ENCODE results near the gene BNIP5.
A peak's percentile ranks its signal among the peaks of the same experiment; 100 is the strongest.

Gene BNIP5

DNA sequence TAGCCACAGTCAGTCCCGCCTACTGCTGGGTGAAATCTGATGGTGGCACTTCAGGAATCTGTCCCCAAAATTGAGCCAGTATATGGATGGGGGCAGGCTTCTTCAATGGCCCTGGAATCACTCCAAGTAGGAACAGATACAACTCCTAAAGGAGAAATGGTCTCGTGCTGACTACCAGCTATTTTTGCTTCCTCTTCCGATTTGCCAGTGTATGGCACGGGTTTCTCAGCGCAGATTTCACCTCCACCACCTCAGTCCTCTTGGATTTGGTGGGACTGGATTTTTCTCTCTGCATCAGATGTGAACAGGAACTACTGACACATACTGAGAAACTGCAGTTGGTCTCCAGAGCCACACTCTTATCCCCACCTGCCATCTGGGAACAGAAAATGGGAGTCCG, 39.6 kb downstream of the BNIP5 start:
- Mint-ChIP-seq H3K27me3 (peaks cover 23% of the 10 kb centered on the region), H3K27ac (no peak overlapping the region), H3K36me3 (no peaks in the 10 kb centered on the region), H3K4me1 (peaks cover under 1% of the 10 kb centered on the region), H3K4me3 (no peak overlapping the region), H3K9me3 (no peaks in the 10 kb centered on the region)
- no peak for DNase-seq (ENCODE audit: low spot score in 2 of 2)
- ATAC-seq (ENCODE audit: low read depth): no peak

DNA sequence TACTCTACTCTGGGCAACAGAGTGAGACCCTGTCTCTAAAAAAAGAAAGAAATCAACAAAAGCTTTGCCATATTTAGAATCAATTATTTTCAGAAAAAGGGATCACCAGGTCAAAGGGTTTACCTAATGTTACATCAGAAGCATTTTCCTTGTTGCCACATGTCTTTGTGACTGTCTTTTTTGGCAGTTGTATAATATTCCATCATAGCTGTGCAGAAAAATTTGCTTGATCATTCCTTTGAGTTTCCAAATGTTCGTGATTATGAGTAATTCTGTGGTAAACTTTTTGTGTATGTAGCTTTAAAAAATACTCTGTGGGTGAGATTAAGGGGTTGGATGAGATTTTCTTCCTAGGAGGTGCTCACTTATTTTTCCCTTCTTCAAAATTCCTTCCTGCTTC, 40.4 kb downstream of the BNIP5 start:
- ATAC-seq (ENCODE audit: low read depth) (no peak), DNase-seq (ENCODE audit: low spot score in 2 of 2) (no peak)
- H3K27ac Mint-ChIP-seq: no peak overlapping the region
- no peaks in the 10 kb centered on the region for H3K36me3 Mint-ChIP-seq
- no peak overlapping the region for H3K4me3 Mint-ChIP-seq
- no peaks in the 10 kb centered on the region for H3K9me3 Mint-ChIP-seq
- no peaks in the 10 kb centered on the region for H3K4me1 Mint-ChIP-seq
- H3K27me3 Mint-ChIP-seq: peaks cover 23% of the 10 kb centered on the region

DNA sequence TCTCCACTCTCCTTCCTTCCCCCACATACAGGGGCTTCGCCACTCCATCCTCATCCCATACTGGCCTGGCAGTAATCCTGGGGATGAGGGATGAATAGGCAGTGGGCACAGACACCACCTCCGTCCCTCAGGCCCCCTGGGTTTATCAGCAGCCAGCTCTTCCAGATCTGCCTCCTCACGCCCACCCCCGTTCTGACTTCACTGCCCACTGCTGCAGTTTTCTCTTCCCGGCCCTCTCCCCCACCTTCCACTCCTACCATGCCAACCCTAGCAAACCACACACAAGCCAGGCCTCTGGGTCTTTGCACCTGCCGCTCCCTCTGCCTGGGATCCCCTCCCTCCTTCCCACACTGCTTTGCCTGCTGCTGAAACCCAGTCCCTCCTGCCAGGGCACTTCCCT, 44.5 kb downstream of the BNIP5 start:
- H3K27me3 Mint-ChIP-seq: peaks cover 18% of the 10 kb centered on the region
- H3K9me3 Mint-ChIP-seq: no peaks in the 10 kb centered on the region

DNA sequence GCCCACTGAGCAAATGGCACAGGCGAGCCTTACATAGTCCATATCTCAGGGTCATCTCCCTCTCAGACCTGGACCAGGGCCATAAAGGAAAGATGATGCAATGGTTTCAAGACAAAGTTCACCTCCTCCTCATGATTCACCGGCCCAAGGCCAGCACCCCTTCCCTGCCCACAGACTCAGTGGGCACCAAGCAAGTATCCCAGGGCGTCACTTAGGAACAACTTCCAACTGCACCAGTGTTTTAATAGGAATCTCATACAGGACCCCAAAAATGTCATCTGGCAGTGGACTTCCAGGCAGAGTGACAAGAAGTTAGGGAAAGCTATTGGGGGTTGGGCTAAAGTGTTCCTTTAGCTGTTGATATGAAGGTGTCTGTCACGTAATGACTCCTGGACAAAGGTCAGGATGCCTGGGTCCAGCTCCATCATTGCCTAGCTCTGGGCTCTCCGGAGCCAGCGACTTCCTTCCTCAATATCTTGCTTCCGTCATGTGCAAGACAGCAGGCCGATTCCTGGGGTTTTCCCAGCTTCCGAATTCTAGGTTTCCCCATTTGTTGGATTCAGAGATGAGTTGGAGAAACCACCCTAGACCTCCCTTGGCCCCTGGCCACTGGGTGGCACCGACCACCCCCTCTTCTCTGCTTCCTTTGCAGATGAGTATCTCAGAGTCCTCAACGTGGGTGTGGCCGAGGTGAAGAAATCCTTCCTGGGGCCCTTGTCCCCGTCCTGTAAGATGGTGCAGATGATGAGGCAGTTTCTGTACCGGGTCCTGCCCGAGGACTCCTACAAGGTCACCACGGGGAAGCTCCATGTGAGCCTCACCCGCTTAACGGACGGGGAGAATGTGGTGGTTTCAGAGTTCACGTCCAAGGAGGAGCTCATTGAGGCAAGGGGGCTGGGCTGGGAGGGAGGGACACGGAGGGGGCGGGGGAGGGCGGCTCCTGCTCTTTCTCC, 45.7 kb downstream of the BNIP5 start:
- Mint-ChIP-seq H3K36me3 (no peaks in the 10 kb centered on the region), H3K9me3 (no peaks in the 10 kb centered on the region), H3K27ac (no peak overlapping the region), H3K4me1 (no peaks in the 10 kb centered on the region), H3K4me3 (no peak overlapping the region), H3K27me3 (peaks cover 22% of the 10 kb centered on the region)
- no peak for DNase-seq (ENCODE audit: low spot score in 2 of 2)
- no peak for ATAC-seq (ENCODE audit: low read depth)

More for the DNA sequence above, 44.5 kb downstream of the BNIP5 start:
- ATAC-seq (ENCODE audit: low read depth) (no peak), DNase-seq (ENCODE audit: low spot score in 2 of 2) (no peak)
- no peaks in the 10 kb centered on the region for H3K36me3 Mint-ChIP-seq
- H3K4me1 Mint-ChIP-seq: no peaks in the 10 kb centered on the region
- H3K4me3 Mint-ChIP-seq: no peak overlapping the region
- H3K27ac Mint-ChIP-seq: no peak overlapping the region

DNA sequence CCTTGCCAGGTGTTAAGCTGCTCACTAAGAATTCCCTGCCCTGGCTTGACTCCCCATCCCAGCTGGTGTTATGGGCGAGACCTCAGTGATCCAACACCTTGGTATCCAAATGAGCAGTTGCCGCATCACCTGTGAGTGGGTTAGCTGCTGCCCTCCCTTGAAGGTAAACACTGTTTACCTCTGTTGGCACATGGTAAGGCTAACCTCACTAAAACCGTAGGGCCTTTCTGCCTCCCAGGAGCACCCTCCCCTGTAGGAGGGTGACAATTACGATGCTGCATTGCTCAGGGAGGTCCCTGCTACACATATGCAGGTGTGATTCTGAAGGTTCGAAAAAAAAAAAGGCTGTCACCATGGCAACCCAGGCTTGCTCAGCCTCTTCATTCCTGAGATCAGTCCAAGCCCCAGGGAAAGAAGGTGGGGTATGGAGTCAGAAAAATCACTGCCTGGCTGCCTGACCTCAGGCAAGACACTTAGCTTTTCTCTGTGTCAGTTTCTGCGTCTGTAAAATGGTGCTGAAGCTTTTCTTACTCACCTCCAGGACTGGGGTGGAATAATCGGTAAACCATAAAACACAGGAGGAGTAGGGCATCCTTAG, 47.3 kb downstream of the BNIP5 start:
- ATAC-seq (ENCODE audit: low read depth): no peak
- Mint-ChIP-seq H3K36me3 (no peaks in the 10 kb centered on the region), H3K4me3 (no peak overlapping the region), H3K27me3 (peaks cover 28% of the 10 kb centered on the region), H3K4me1 (no peaks in the 10 kb centered on the region), H3K27ac (no peak overlapping the region), H3K9me3 (no peaks in the 10 kb centered on the region)
- DNase-seq (ENCODE audit: low spot score in 2 of 2): no peak

DNA sequence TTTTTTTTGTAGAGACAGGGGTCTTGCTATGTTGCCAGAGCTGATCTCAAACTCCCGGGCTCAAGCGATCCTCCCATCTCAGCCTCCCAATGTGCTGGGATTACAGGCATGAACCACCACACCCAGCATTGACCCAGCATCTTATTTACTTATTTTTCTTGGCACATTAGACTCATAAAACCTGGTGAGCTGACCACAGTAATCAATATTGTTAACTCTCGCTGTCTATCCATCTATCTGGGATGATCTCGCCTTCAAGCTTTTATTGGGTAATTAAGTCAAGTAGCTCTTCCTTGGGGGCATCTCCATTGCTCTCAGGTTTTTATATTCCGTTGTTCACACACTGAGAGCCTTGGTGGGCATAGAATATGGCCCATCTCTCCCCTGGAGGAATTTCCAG, 49.8 kb downstream of the BNIP5 start:
- no peak overlapping the region for H3K27ac Mint-ChIP-seq
- H3K9me3 Mint-ChIP-seq: peaks cover 1% of the 10 kb centered on the region
- peaks cover 33% of the 10 kb centered on the region for H3K27me3 Mint-ChIP-seq

DNA sequence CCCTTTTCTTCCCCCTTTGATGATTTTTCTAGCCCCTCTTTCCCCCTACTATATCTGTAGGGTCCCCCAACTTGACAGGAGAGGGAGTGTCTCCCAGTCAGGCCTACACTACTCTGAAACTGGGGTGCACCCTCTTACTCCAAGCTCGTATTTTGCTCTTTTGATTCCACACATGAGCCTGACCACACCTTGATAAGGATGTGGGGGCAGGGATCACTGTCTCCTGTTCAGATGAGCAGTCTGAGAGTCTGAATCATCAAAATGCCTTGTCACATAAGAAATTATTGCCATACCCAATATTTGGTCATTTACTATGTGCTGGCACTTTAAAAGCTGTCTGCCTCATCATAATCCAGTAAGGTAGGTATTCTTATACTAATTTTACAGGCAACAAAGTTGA, 50.9 kb downstream of the BNIP5 start:
- H3K36me3 Mint-ChIP-seq: no peaks in the 10 kb centered on the region
- no peak for DNase-seq (ENCODE audit: low spot score in 2 of 2)
- peaks cover 4% of the 10 kb centered on the region for H3K4me1 Mint-ChIP-seq
- H3K4me3 Mint-ChIP-seq: no peak overlapping the region
- no peak overlapping the region for H3K27ac Mint-ChIP-seq
- ATAC-seq (ENCODE audit: low read depth): no peak
- H3K27me3 Mint-ChIP-seq: peaks cover 31% of the 10 kb centered on the region
- peaks cover 3% of the 10 kb centered on the region for H3K9me3 Mint-ChIP-seq

More for the DNA sequence above, 49.8 kb downstream of the BNIP5 start:
- Mint-ChIP-seq H3K4me1 (peaks cover 2% of the 10 kb centered on the region), H3K36me3 (no peaks in the 10 kb centered on the region), H3K4me3 (no peak overlapping the region)
- no peak for DNase-seq (ENCODE audit: low spot score in 2 of 2)
- ATAC-seq (ENCODE audit: low read depth): no peak

DNA sequence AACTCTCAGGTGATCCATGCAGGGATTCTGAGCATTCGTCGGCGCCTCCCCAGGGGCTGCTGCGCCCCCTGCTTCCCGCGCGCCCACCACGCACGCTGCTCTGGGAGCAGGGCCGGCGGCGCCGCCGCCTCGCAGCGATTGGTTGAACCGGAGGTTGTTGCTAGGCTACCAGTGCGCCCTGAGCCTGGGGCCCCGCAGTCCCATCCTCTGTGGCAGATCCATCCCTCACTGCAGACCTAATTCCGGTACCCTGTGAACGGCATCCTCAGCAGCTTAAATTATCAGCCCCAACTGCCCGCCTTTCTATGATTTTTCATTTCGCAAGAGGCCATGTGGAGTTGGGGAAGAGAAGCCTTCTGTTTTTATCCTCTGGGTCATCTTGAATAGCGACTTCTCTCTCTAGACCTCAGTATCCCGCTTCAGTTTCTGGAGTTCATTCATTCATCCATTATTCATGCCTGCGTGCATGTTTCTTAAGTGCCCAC, 51.5 kb downstream of the BNIP5 start:
- no peak overlapping the region for H3K27ac Mint-ChIP-seq
- H3K4me1 Mint-ChIP-seq: peaks cover 8% of the 10 kb centered on the region
- DNase-seq (ENCODE audit: low spot score in 2 of 2): no peak
- H3K27me3 Mint-ChIP-seq: peaks cover 28% of the 10 kb centered on the region
- H3K9me3 Mint-ChIP-seq: peaks cover 3% of the 10 kb centered on the region
- no peaks in the 10 kb centered on the region for H3K36me3 Mint-ChIP-seq
- no peak overlapping the region for H3K4me3 Mint-ChIP-seq
- no peak for ATAC-seq (ENCODE audit: low read depth)

DNA sequence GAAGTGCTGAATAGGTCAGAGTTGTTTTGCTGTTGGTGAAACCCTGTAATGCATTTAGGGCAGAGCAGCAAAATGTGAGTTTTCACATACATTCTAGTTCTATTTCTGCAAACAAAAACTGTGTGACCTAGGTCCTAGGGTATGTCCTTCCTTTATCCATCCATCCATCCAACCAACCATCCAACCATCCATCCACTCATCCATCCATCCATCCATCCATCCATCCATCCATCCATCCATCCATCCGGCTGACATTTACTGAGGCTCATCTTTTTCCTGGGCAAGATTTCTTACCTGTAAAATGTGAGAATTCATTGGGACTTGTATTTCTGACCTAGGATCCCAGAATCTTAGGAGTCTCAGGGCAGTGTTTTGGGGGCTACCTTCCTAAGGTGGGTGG, 52.3 kb downstream of the BNIP5 start:
- no peak overlapping the region for H3K27ac Mint-ChIP-seq
- no peak overlapping the region for H3K4me3 Mint-ChIP-seq
- H3K4me1 Mint-ChIP-seq: peaks cover 8% of the 10 kb centered on the region
- H3K9me3 Mint-ChIP-seq: peaks cover 3% of the 10 kb centered on the region
- ATAC-seq (ENCODE audit: low read depth): no peak
- no peak for DNase-seq (ENCODE audit: low spot score in 2 of 2)
- H3K36me3 Mint-ChIP-seq: no peaks in the 10 kb centered on the region
- peaks cover 28% of the 10 kb centered on the region for H3K27me3 Mint-ChIP-seq

DNA sequence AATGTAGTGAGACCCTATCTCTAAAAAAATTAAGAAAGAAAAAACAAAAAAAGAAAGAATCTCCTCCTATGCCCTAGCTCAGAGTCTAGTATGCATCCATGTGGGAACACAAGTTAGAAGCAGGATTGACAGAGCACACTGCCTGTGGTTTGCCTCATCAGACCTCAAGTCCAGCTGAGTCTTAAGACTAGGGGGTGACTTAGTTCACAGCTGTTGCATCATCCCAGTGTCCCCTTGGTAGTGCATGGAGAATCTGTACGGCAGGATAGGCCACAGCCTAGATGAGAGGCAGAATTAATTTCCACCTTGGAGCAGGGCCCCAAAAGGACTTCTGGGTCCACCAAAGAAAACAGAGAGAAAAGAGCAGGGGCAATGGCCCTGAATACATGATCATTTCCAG, 53.1 kb downstream of the BNIP5 start:
- ATAC-seq (ENCODE audit: low read depth): no peak
- H3K27ac Mint-ChIP-seq: no peak overlapping the region
- H3K9me3 Mint-ChIP-seq: peaks cover 3% of the 10 kb centered on the region
- peaks cover 8% of the 10 kb centered on the region for H3K4me1 Mint-ChIP-seq
- peaks cover 30% of the 10 kb centered on the region for H3K27me3 Mint-ChIP-seq
- DNase-seq (ENCODE audit: low spot score in 2 of 2): no peak
- no peaks in the 10 kb centered on the region for H3K36me3 Mint-ChIP-seq
- no peak overlapping the region for H3K4me3 Mint-ChIP-seq

DNA sequence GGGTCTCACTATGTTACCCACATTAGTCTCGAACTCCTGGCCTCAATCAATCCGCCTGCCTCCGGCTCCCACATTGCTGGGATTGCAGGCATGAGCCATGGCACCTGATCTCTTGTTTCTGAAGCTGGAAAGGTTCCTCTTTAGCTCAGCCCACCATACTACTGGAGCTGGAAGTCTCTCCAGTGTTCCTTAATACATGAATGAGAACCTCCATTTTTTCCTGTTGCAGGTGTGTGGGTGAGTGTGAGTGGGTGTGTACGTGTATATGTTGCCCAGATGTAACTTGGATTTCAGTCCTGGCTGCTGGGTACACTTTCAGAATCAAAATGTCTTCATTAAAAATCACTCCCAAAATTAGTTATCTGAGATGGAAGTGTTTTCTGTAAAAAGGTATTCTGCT, 55.7 kb downstream of the BNIP5 start:
- Mint-ChIP-seq H3K4me3 (no peak overlapping the region), H3K4me1 (peaks cover 8% of the 10 kb centered on the region), H3K36me3 (no peaks in the 10 kb centered on the region), H3K9me3 (peaks cover 3% of the 10 kb centered on the region), H3K27me3 (peaks cover 30% of the 10 kb centered on the region), H3K27ac (no peak overlapping the region)
- ATAC-seq (ENCODE audit: low read depth) (no peak), DNase-seq (ENCODE audit: low spot score in 2 of 2) (no peak)

DNA sequence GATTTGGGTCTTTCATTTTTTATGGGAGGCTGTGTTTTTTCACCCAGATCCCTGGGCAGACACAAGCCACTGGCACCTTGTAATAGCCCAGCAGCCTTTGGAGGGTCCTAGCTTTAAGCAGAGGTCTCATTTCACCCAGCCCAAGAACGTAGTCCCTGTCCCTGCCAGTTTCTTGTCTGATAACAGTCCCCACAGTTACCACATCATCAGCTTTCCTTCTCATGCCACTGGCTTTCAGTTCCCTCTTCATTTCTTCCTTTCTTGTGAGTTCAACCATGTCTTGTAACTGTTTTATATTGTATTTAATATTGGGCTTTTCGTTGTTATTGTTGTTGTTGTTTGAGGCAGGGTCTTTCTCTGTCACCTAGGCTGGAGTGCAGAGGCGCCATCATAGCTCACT, 56.2 kb downstream of the BNIP5 start:
- H3K36me3 Mint-ChIP-seq: no peaks in the 10 kb centered on the region
- peaks cover 3% of the 10 kb centered on the region for H3K9me3 Mint-ChIP-seq
- H3K27ac Mint-ChIP-seq: no peak overlapping the region
- DNase-seq (ENCODE audit: low spot score in 2 of 2) (peak in 1 of 2 donors; percentile 7), ATAC-seq (ENCODE audit: low read depth) (peak; percentile 79)
- no peak overlapping the region for H3K4me3 Mint-ChIP-seq
- H3K27me3 Mint-ChIP-seq: peaks cover 27% of the 10 kb centered on the region
- peaks cover 8% of the 10 kb centered on the region for H3K4me1 Mint-ChIP-seq

DNA sequence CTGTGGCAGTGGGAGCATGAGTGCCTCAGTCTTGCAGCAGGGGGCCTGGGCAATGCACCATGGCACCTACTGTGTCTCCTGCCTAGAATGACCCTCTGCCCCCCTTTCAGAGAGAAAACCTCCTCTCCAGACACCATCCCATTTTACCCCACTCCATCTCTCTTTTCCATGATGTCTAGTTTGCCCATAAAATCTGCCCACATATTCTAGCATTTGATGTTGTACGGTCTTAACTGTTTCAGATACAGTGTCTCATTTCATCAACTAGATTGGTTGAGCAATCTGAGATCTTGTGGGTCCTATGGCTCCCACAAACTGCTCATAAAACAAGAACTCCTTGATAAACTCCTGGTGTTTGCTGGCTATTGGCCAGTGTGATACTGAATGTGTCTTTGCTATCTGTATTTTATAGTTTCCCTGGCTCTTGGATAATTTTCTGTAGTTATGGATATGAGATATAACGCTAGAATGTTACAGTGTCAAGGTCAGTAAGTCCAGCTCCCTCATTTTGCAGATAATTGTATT, 58.7 kb downstream of the BNIP5 start:
- Mint-ChIP-seq H3K36me3 (no peaks in the 10 kb centered on the region), H3K4me1 (peaks cover 8% of the 10 kb centered on the region), H3K9me3 (peaks cover 3% of the 10 kb centered on the region), H3K4me3 (no peak overlapping the region), H3K27ac (no peak overlapping the region), H3K27me3 (peaks cover 21% of the 10 kb centered on the region)
- DNase-seq (ENCODE audit: low spot score in 2 of 2) (no peak), ATAC-seq (ENCODE audit: low read depth) (no peak)
